HepG2 (cell line): ENCODE results near the gene WDR53. TPM values are rescaled to one million over a fixed set of nuclear protein-coding genes. Genes with fewer than 3 reads are reported as not detected.

Source experiments
- ATAC-seq: fragments of 200-7000 bp; cut with Tn5 transposase; 3 replicates; pipeline ENCODE4 v1.9.1; 2020; ENCODE audit warnings: mild to moderate bottlenecking, moderate library complexity
- BruUV-seq: library from RNA; stranded (reverse); fragments of 400-500 nt; replicated peaks from 2 replicates; lab custom pipeline; 2021; lab: Mats Ljungman, UMichigan
- CTCF ChIA-PET: fragments of 300-600 bp; formaldehyde crosslinking; extraction: SDS; loops from one replicate; lab custom pipeline; 2021; ENCODE audit warnings: low total read pairs, inconsistent platforms, low intra/inter-chr PET ratio; lab: Yijun Ruan, JAX
- POLR2A ChIA-PET: fragments of 350-600 bp; sonication (Branson Sonifier 250); formaldehyde crosslinking; loops from one replicate; lab custom pipeline; 2020; ENCODE audit warnings: antibody characterized with exemption, inconsistent platforms; lab: Yijun Ruan, JAX
- DNase-seq: peaks from one replicate; pipeline ENCODE4 v3.0.0-alpha.2; 2015; ENCODE audit warnings: low spot score
- FAIRE-seq: peaks from 3 replicates; lab custom pipeline; 2011; peaks lifted over from hg19 to GRCh38; lab: Jason Lieb, UNC
- H2AFZ ChIP-seq: one replicate; pipeline ENCODE4 v1.6.1; 2011; ENCODE audit warnings: low read length, inconsistent platforms
- H3K27ac ChIP-seq: fragments of 300-600 bp; 3 replicates; pipeline ENCODE4 v1.8.0; 2011; ENCODE audit warnings: mixed run types, mild to moderate bottlenecking, mixed read lengths, low read length, inconsistent platforms; ENCODE audit not compliant: insufficient read depth; ENCODE audit errors: extremely low read length
- H3K27me3 ChIP-seq, 2 experiments: fragments of 200-600 bp in 1 of 2; 2 replicates in 1 of 2; 3 replicates in 1 of 2; pipeline versions ENCODE4 v1.6.0 to v1.8.0; 2011; ENCODE audit warnings: low read length in 2 of 2, mild to moderate bottlenecking in 2 of 2, moderate library complexity in 2 of 2, inconsistent platforms in 1 of 2; ENCODE audit not compliant: insufficient read depth in 2 of 2, control insufficient read depth in 1 of 2
- H3K36me3 ChIP-seq, 2 experiments: fragments of 200-600 bp in 1 of 2; replicated peaks in 1 of 2; 2 replicates in 1 of 2; 3 replicates in 1 of 2; pipeline versions ENCODE4 v1.5.1 to v1.8.0; 2011; ENCODE audit warnings: low read length in 2 of 2, inconsistent platforms in 1 of 2; ENCODE audit not compliant: insufficient read depth in 2 of 2, control insufficient read depth in 1 of 2
- H3K4me1 ChIP-seq: 2 replicates; pipeline ENCODE4 v1.5.1; 2012; ENCODE audit warnings: low read length, inconsistent platforms; ENCODE audit not compliant: insufficient read depth
- H3K4me2 ChIP-seq: 2 replicates; pipeline ENCODE4 v1.6.0; 2011; ENCODE audit warnings: low read depth, low read length, inconsistent platforms
- H3K4me3 ChIP-seq, 3 experiments: fragments of 200-600 bp in 1 of 3; sonication (generic), shearing (Covaris generic) in 1 of 3; replicated peaks in 1 of 3; 2 replicates each; pipeline ENCODE4 v1.5.1; 2011 to 2016; ENCODE audit warnings: low read length in 3 of 3, inconsistent platforms in 2 of 3, low read depth in 2 of 3, mild to moderate bottlenecking in 2 of 3, control low read depth in 1 of 3, mixed read lengths in 1 of 3; ENCODE audit not compliant: insufficient read depth in 1 of 3
- H3K79me2 ChIP-seq: one replicate; pipeline ENCODE4 v1.6.1; 2011; ENCODE audit warnings: low read length, inconsistent platforms; ENCODE audit not compliant: insufficient read depth
- H3K9ac ChIP-seq: 2 replicates; pipeline ENCODE4 v1.6.0; 2011; ENCODE audit warnings: mild to moderate bottlenecking, low read depth, low read length, inconsistent platforms; ENCODE audit not compliant: insufficient read depth
- H3K9me3 ChIP-seq: 2 replicates; pipeline ENCODE4 v1.5.1; 2012; ENCODE audit warnings: mild to moderate bottlenecking, low read length
- H4K20me1 ChIP-seq: 2 replicates; pipeline ENCODE4 v1.6.0; 2011; ENCODE audit warnings: inconsistent platforms, mild to moderate bottlenecking, low read length, moderate library complexity; ENCODE audit not compliant: insufficient read depth
- CTCF ChIP-seq: sonication (generic); formaldehyde crosslinking; IDR thresholded peaks from 2 replicates; pipeline ENCODE4 v1.5.0; 2020; ENCODE audit warnings: mild to moderate bottlenecking, missing genetic modification reagents, moderate library complexity
- GMEB2 ChIP-seq: IDR thresholded peaks from 2 replicates; pipeline ENCODE4 v1.6.1; 2016; ENCODE audit warnings: missing biosample characterization, missing genetic modification reagents, low read depth
- MED13 ChIP-seq: sonication (generic); formaldehyde crosslinking; IDR thresholded peaks from 2 replicates; pipeline ENCODE4 v1.5.0; 2020; ENCODE audit warnings: missing genetic modification reagents
- POLR2AphosphoS2 ChIP-seq: IDR thresholded peaks from 2 replicates; pipeline ENCODE4 v1.6.1; 2011; ENCODE audit warnings: low read depth, low read length, improper control_type of control experiment
- RELA ChIP-seq: sonication (generic); formaldehyde crosslinking; IDR thresholded peaks from 2 replicates; pipeline ENCODE4 v1.4.0; 2020; ENCODE audit warnings: missing genetic modification reagents
- SIX4 ChIP-seq: sonication (generic); formaldehyde crosslinking; IDR thresholded peaks from 2 replicates; pipeline ENCODE4 v1.4.0; 2020; ENCODE audit warnings: missing genetic modification reagents
- SSRP1 ChIP-seq: IDR thresholded peaks from 2 replicates; pipeline ENCODE4 v1.6.1; 2016; ENCODE audit warnings: control low read depth
- ZBED4 ChIP-seq: sonication (generic); formaldehyde crosslinking; IDR thresholded peaks from 2 replicates; pipeline ENCODE4 v1.4.0; 2020; ENCODE audit warnings: missing genetic modification reagents, borderline replicate concordance
- ZMAT3 ChIP-seq: sonication (generic); formaldehyde crosslinking; conservative IDR thresholded peaks from 2 replicates; pipeline ENCODE4 v1.7.0; 2021; ENCODE audit warnings: missing genetic modification reagents
- ZNF34 ChIP-seq: sonication (generic); formaldehyde crosslinking; IDR thresholded peaks from 2 replicates; pipeline ENCODE4 v1.4.0; 2020; ENCODE audit warnings: mild to moderate bottlenecking, missing genetic modification reagents, borderline replicate concordance
- ZNF580 ChIP-seq: IDR thresholded peaks from 2 replicates; pipeline ENCODE4 v1.6.1; 2016; ENCODE audit warnings: low read depth, borderline replicate concordance
- ZNF589 ChIP-seq: sonication (generic); formaldehyde crosslinking; conservative IDR thresholded peaks from 2 replicates; pipeline ENCODE4 v1.8.0; 2022; ENCODE audit warnings: mild to moderate bottlenecking, moderate library complexity, missing genetic modification reagents
- ZNF816 ChIP-seq: sonication (generic); formaldehyde crosslinking; IDR thresholded peaks from 2 replicates; pipeline ENCODE4 v1.8.0; 2022; ENCODE audit warnings: missing genetic modification reagents, mild to moderate bottlenecking, borderline replicate concordance
- WGBS: methylation state at CpG from one replicate; pipeline ENCODE4 v1.1.6; 2017; ENCODE audit warnings: low lambda C conversion rate; 5-methylcytosine and 5-hydroxymethylcytosine counted together
- in situ Hi-C: cut with HindIII; loops from 2 replicates; pipeline ENCODE4 v1.10.0; 2017; ENCODE audit warnings: low pct_unique_long_range_greater_than_20kb; ENCODE audit not compliant: extremely low pct_ligation_motif_present
- intact Hi-C: fragments of 100-400 bp; cut with micrococcal nuclease; formaldehyde crosslinking; loops from one replicate; pipeline ENCODE4 v1.10.0; 2022; ENCODE audit not compliant: unreplicated experiment
- polyA plus RNA-seq, 8 experiments: library from polyadenylated mRNA; depleted of rRNA in 3 of 8; stranded (reverse) in 7 of 8; unstranded in 1 of 8; fragments of >200 nt; fragmentation: Illumina TruSeq in 4 of 8; extraction: Trizol in 4 of 8; gene quantifications; 2 replicates each; pipeline versions ENCODE4 v1.2.1 to v1.2.3, GENCODE V29; 2011 to 2016; ENCODE audit warnings: low read depth in 4 of 8, missing spikeins in 1 of 8, mixed read lengths in 1 of 8; ENCODE audit not compliant: insufficient read depth in 1 of 8
- total RNA-seq, 5 experiments: library from RNA; depleted of rRNA; stranded (reverse); fragments of >200 nt; fragmentation: Illumina TruSeq; extraction: Trizol; gene quantifications; 2 replicates each; pipeline ENCODE4 v1.2.3, GENCODE V29; 2016; ENCODE audit warnings: low read depth in 1 of 5

WDR53 gene
- total and polyA plus RNA-seq, 2 of the 13 experiments (the other 11 are each of a cell fraction or from before 2014, with no cell fraction given): 3.5 to 7.7 TPM

- TF ChIP-seq ZMAT3 (CRISPR knock-in tag): no peak
- no peak for TF ChIP-seq ZNF580
- no peak for TF ChIP-seq CTCF (CRISPR knock-in tag)
- no peak for TF ChIP-seq ZNF34 (CRISPR knock-in tag)
- TF ChIP-seq ZNF816: no peak
- no peak for TF ChIP-seq ZNF589 (CRISPR knock-in tag)
Observed at GRCh38 chr3:196557236-196557635, 11.1 kb downstream of the WDR53 start (continued).

- CTCF ChIA-PET: no interaction called here
- no peak overlapping the region for H3K9ac ChIP-seq
- no peak overlapping the region for H3K4me3 ChIP-seq
- WGBS: 98% methylated on average over 3 of the region's 3 CpGs
- H3K36me3 ChIP-seq: no peaks in the 10 kb centered on the region
- intact Hi-C loops (no loop called here), in situ Hi-C loops (no loop called here)
- no peaks in the 10 kb centered on the region for H3K4me1 ChIP-seq
- H3K79me2 ChIP-seq: no peaks in the 10 kb centered on the region
- no TSS peak for BruUV-seq
- no peak overlapping the region for H2AFZ ChIP-seq
- peaks cover 4% of the 10 kb centered on the region; the same call in 1 of the 2 replicates for H3K9me3 ChIP-seq
- H3K27ac ChIP-seq: no peak overlapping the region
- TF ChIP-seq GMEB2 (CRISPR knock-in tag): no peak
- no peak for TF ChIP-seq RELA (CRISPR knock-in tag)
- TF ChIP-seq ZBED4 (CRISPR knock-in tag): no peak
- TF ChIP-seq MED13 (CRISPR knock-in tag): no peak
- TF ChIP-seq SIX4 (CRISPR knock-in tag): no peak
- TF ChIP-seq SSRP1 (CRISPR knock-in tag): no peak
- TF ChIP-seq POLR2AphosphoS2: no peak
- TF ChIP-seq CTCF (CRISPR knock-in tag): no peak
- no peaks in the 10 kb centered on the region for H3K27me3 ChIP-seq
- H4K20me1 ChIP-seq: no peaks in the 10 kb centered on the region
- no peak for ATAC-seq
- no peak for DNase-seq
- FAIRE-seq: no peak
- POLR2A ChIA-PET: no interaction called here
- no peak overlapping the region for H3K4me2 ChIP-seq
Observed at GRCh38 chr3:196555295-196555694, 13.1 kb downstream of the WDR53 start.
